ENCODE measurements around the gene MRPL1.

Gene MRPL1

DNA sequence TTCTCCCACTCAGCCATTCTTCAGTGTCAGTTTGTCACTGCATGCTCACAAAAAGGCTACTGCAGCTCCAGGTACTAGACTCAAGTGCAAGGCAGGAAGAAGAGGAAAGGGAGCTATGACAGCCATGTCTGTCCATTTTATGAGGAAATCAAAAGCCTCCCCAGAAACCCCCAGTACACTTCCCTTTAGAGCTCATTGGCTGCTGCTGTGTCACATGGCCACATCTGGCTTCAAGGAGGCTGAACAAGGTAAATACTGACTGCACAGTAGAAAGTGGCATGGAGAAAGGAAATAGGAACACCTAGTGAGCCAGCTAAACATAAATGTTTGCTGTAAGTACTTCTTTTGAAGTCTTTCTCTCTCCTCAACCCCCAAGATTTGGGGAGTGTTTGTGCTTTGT lies 127.3 kb downstream of the MRPL1 start:
- no peaks in the 10 kb centered on the region for H3K36me3 ChIP-seq (ENCODE audit: control insufficient read depth in 2 of 2, insufficient read depth in 1 of 2, low read length in 2 of 2)
- CTCF ChIA-PET, result interaction anchor here (0.7 kb wide), 1 partner anchor 12 kb away, joined by 3 read pairs; no protein-coding TSS in a partner anchor
- no peak overlapping the region for H3K27ac ChIP-seq (ENCODE audit: extremely low read depth, low read depth, low read length)
- TF ChIP-seq ZNF768 (tag by site-specific recombination; IDR thresholded peaks at IDR 0.05) (no peak), ZNF610 (tag by site-specific recombination; IDR thresholded peaks at IDR 0.05; ENCODE audit: borderline replicate concordance) (no peak), ZSCAN16 (tag by site-specific recombination; IDR thresholded peaks at IDR 0.05) (no peak), BCL6B (tag by site-specific recombination; IDR thresholded peaks at IDR 0.05) (no peak), ZNF626 (tag by site-specific recombination; IDR thresholded peaks at IDR 0.05) (no peak), ZNF211 (tag by site-specific recombination; IDR thresholded peaks at IDR 0.05; ENCODE audit: low read depth) (no peak), ZNF311 (tag by site-specific recombination; IDR thresholded peaks at IDR 0.05; ENCODE audit: borderline replicate concordance) (no peak), ZNF747 (tag by site-specific recombination; IDR thresholded peaks at IDR 0.05) (no peak), ZNF621 (tag by site-specific recombination; IDR thresholded peaks at IDR 0.05) (no peak), ZNF404 (tag by site-specific recombination; IDR thresholded peaks at IDR 0.05) (no peak), ZNF518A (tag by site-specific recombination; conservative IDR thresholded peaks at IDR 0.05; ENCODE audit: low read depth) (no peak)
- POLR2A ChIA-PET, result no interaction called here
- no peaks in the 10 kb centered on the region for H3K9me3 ChIP-seq (ENCODE audit: control insufficient read depth, insufficient read depth, low read depth, low read length)
- H3K4me1 ChIP-seq (ENCODE audit: control insufficient read depth, insufficient read depth, low read length), result no peaks in the 10 kb centered on the region
- no peak overlapping the region for H3K4me3 ChIP-seq (ENCODE audit: low read depth, low read length)

DNA sequence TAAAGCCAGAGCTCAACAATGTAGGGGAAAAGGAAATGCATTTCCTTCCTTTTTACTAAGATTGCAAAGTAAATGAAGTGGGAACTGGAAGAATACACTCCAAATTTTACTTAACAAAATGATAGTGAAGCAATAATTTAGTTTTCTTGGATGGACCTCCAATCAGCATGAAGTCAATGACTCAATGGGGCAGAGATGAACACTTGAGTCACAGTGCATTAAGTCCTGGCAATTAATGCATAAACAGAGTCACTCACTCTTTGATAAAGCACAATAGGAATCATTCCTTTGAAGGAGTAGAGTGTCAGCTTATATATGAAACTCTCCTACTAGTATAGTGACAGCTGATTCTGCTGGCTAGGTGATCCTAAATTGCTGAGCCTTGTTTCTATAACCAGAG lies 127.8 kb downstream of the MRPL1 start:
- ChIA-PET CTCF (interaction anchor here (0.7 kb wide), 1 partner anchor 13 kb away, joined by 3 read pairs; no protein-coding TSS in a partner anchor), POLR2A (no interaction called here)
- Histone ChIP-seq H3K36me3 (ENCODE audit: control insufficient read depth in 2 of 2, insufficient read depth in 1 of 2, low read length in 2 of 2) (no peaks in the 10 kb centered on the region), H3K4me1 (ENCODE audit: control insufficient read depth, insufficient read depth, low read length) (no peaks in the 10 kb centered on the region), H3K27ac (ENCODE audit: extremely low read depth, low read depth, low read length) (no peak overlapping the region), H3K4me3 (ENCODE audit: low read depth, low read length) (no peak overlapping the region), H3K9me3 (ENCODE audit: control insufficient read depth, insufficient read depth, low read depth, low read length) (no peaks in the 10 kb centered on the region)
- TF ChIP-seq, protein P1, sequence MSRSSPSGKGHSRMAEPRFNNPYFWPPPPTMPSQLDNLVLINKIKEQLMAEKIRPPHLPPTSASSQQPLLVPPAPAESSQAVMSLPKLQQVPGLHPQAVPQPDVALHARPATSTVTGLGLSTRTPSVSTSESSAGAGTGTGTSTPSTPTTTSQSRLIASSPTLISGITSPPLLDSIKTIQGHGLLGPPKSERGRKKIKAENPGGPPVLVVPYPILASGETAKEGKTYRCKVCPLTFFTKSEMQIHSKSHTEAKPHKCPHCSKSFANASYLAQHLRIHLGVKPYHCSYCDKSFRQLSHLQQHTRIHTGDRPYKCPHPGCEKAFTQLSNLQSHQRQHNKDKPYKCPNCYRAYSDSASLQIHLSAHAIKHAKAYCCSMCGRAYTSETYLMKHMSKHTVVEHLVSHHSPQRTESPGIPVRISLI (tag by site-specific recombination; IDR thresholded peaks at IDR 0.05), result no peak
- TF ChIP-seq ZNF510 (tag by site-specific recombination; IDR thresholded peaks at IDR 0.05; ENCODE audit: insufficient replicate concordance), result no peak
- no peak for TF ChIP-seq ZNF701 (tag by site-specific recombination; IDR thresholded peaks at IDR 0.05)
- TF ChIP-seq, protein P2, sequence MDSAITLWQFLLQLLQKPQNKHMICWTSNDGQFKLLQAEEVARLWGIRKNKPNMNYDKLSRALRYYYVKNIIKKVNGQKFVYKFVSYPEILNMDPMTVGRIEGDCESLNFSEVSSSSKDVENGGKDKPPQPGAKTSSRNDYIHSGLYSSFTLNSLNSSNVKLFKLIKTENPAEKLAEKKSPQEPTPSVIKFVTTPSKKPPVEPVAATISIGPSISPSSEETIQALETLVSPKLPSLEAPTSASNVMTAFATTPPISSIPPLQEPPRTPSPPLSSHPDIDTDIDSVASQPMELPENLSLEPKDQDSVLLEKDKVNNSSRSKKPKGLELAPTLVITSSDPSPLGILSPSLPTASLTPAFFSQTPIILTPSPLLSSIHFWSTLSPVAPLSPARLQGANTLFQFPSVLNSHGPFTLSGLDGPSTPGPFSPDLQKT (IDR thresholded peaks at IDR 0.05; ENCODE audit: borderline replicate concordance, low read depth, low read length), result no peak
